SU-DHL-6 (cell line): ENCODE measurements around the gene CLTCL1.
"Not testable (repeated sequence)": the region's sequence is repeated elsewhere in the genome, so short reads cannot be mapped to it uniquely, and the experiment has no call there.

ENCODE experiments used
- H2AFZ ChIP-seq: fragments of 200-600 bp; sonication (generic); 2 replicates; pipeline ENCODE4 v1.6.1; 2014; ENCODE audit warnings: low read depth, mild to moderate bottlenecking, moderate library complexity, mixed read lengths, antibody characterized with exemption, low read length; ENCODE audit not compliant: severe bottlenecking
- H3F3A ChIP-seq: fragments of 200-600 bp; shearing (Covaris generic); 2 replicates; pipeline ENCODE4 v1.6.0; 2016; ENCODE audit warnings: antibody characterized with exemption, mild to moderate bottlenecking; ENCODE audit not compliant: insufficient read depth
- H3K27ac ChIP-seq: fragments of 200-600 bp; sonication (generic); 2 replicates; pipeline ENCODE4 v1.5.1; 2016; ENCODE audit warnings: low read depth, mild to moderate bottlenecking, low read length, moderate library complexity, mixed read lengths
- H3K27me3 ChIP-seq: fragments of 200-600 bp; sonication (generic), shearing (Covaris generic); 2 replicates; pipeline ENCODE4 v1.6.0; 2014; ENCODE audit warnings: mild to moderate bottlenecking, low read length
- H3K36me3 ChIP-seq: fragments of 200-600 bp; sonication (generic); 2 replicates; pipeline ENCODE4 v1.6.1; 2014; ENCODE audit warnings: mild to moderate bottlenecking, low read length, mixed read lengths
- H3K4me2 ChIP-seq: fragments of 300-600, 200-600 bp; shearing (Covaris generic), sonication (generic); 2 replicates; pipeline ENCODE4 v1.6.0; 2014; ENCODE audit warnings: low read length, low read depth, mild to moderate bottlenecking; ENCODE audit not compliant: poor library complexity, severe bottlenecking
- H3K4me3 ChIP-seq: fragments of 200-600 bp; sonication (generic); 2 replicates; pipeline ENCODE4 v1.5.1; 2014; ENCODE audit warnings: antibody characterized with exemption, low read length, mild to moderate bottlenecking, mixed read lengths; ENCODE audit not compliant: insufficient read depth, poor library complexity, severe bottlenecking
- H3K79me2 ChIP-seq: fragments of 200-600 bp; sonication (generic); 2 replicates; pipeline ENCODE4 v1.6.1; 2014; ENCODE audit warnings: mild to moderate bottlenecking, low read length, moderate library complexity; ENCODE audit not compliant: insufficient read depth
- H3K9ac ChIP-seq: fragments of 200-600 bp; sonication (generic); 2 replicates; pipeline ENCODE4 v1.7.0; 2014; ENCODE audit warnings: mild to moderate bottlenecking, low read length
- H3K9me2 ChIP-seq: fragments of 200-600 bp; sonication (generic); replicated peaks from 2 replicates; pipeline ENCODE4 v1.6.1; 2014; ENCODE audit warnings: low read length; ENCODE audit not compliant: insufficient read depth
- H3K9me3 ChIP-seq: fragments of 200-600 bp; sonication (generic); 2 replicates; pipeline ENCODE4 v1.6.1; 2014; ENCODE audit warnings: low read length, mixed read lengths; ENCODE audit not compliant: insufficient read depth
- H4K20me1 ChIP-seq: fragments of 200-600 bp; sonication (generic); 2 replicates; pipeline ENCODE4 v1.6.1; 2014; ENCODE audit warnings: low read depth, mild to moderate bottlenecking, antibody characterized with exemption, low read length, moderate library complexity, mixed read lengths
- CTCF ChIP-seq: fragments of 200-600 bp; sonication (generic); IDR thresholded peaks from one replicate; pipeline ENCODE4 v1.5.1; 2017; ENCODE audit warnings: antibody characterized with exemption, mild to moderate bottlenecking, low read length, moderate library complexity; ENCODE audit not compliant: insufficient read depth, poor library complexity, severe bottlenecking
- EZH2phosphoT487 ChIP-seq: fragments of 200-600 bp; sonication (generic), shearing (Covaris generic); conservative IDR thresholded peaks from 2 replicates; pipeline ENCODE4 v1.6.1; 2018; ENCODE audit warnings: mild to moderate bottlenecking, antibody characterized with exemption, low read length, moderate library complexity, mixed read lengths

The CLTCL1 gene

GRCh38 chr22:19164425-19164824 lies 127.1 kb downstream of the CLTCL1 start:
- H3F3A ChIP-seq: no peaks in the 10 kb centered on the region
- H3K9ac ChIP-seq: no peak overlapping the region
- H2AFZ ChIP-seq: no peak overlapping the region
- no peak overlapping the region for H3K4me3 ChIP-seq
- H3K36me3 ChIP-seq: no peaks in the 10 kb centered on the region
- H3K9me3 ChIP-seq: no peaks in the 10 kb centered on the region
- no peaks in the 10 kb centered on the region for H3K79me2 ChIP-seq
- H3K27ac ChIP-seq: no peak overlapping the region
- H3K4me2 ChIP-seq: no peak overlapping the region
- no peaks in the 10 kb centered on the region for H3K27me3 ChIP-seq
- H4K20me1 ChIP-seq: no peaks in the 10 kb centered on the region
- TF ChIP-seq EZH2phosphoT487 (no peak), CTCF (no peak)
- H3K9me2 ChIP-seq: no peaks in the 10 kb centered on the region

GRCh38 chr22:19158649-19159048 lies 132.9 kb downstream of the CLTCL1 start:
- not testable (repeated sequence) for H3K27me3 ChIP-seq, H3F3A ChIP-seq, H3K36me3 ChIP-seq, H3K9me3 ChIP-seq, H4K20me1 ChIP-seq, H3K9me2 ChIP-seq, H3K79me2 ChIP-seq, H3K4me3 ChIP-seq, H3K9ac ChIP-seq, H3K4me2 ChIP-seq, H2AFZ ChIP-seq, H3K27ac ChIP-seq

GRCh38 chr22:19156109-19156508 lies 135.4 kb downstream of the CLTCL1 start:
- not testable (repeated sequence) for H4K20me1 ChIP-seq, H3K36me3 ChIP-seq, H3K9me3 ChIP-seq, H2AFZ ChIP-seq, H3K27ac ChIP-seq, H3K9me2 ChIP-seq, H3K4me2 ChIP-seq, H3K79me2 ChIP-seq, H3K9ac ChIP-seq, H3K27me3 ChIP-seq, H3F3A ChIP-seq, H3K4me3 ChIP-seq

GRCh38 chr22:19152942-19153883 lies 138.3 kb downstream of the CLTCL1 start:
- Histone ChIP-seq H3K9me2 (no peaks in the 10 kb centered on the region), H3F3A (no peaks in the 10 kb centered on the region), H3K79me2 (no peaks in the 10 kb centered on the region), H3K9me3 (no peaks in the 10 kb centered on the region), H4K20me1 (no peaks in the 10 kb centered on the region), H3K36me3 (no peaks in the 10 kb centered on the region), H3K4me2 (no peak overlapping the region), H2AFZ (no peak overlapping the region), H3K27me3 (no peaks in the 10 kb centered on the region), H3K4me3 (no peak overlapping the region), H3K9ac (no peak overlapping the region), H3K27ac (no peak overlapping the region)
- TF ChIP-seq EZH2phosphoT487: no peak
- TF ChIP-seq CTCF: no peak
